Stimulated activated CD8-positive, alpha-beta memory T cell treated with anti-CD3 and anti-CD28 coated beads, Interleukin-4, amount 100 ng/mL, for 48 hours (primary cell): ENCODE data around the gene ATXN7.

Experiments
- DNase-seq: peaks from one replicate; pipeline ENCODE4 v3.0.0-alpha.2; 2020

The ATXN7 gene

GRCh38 chr3:63940389-63940757 is 76.7 kb downstream of the ATXN7 start:
- DNase-seq = no peak

- no peak for DNase-seq
Observed at GRCh38 chr3:63942528-63942927, 78.9 kb downstream of the ATXN7 start.

GRCh38 chr3:63943678-63944077 is 80.0 kb downstream of the ATXN7 start:
- no peak for DNase-seq

DNA sequence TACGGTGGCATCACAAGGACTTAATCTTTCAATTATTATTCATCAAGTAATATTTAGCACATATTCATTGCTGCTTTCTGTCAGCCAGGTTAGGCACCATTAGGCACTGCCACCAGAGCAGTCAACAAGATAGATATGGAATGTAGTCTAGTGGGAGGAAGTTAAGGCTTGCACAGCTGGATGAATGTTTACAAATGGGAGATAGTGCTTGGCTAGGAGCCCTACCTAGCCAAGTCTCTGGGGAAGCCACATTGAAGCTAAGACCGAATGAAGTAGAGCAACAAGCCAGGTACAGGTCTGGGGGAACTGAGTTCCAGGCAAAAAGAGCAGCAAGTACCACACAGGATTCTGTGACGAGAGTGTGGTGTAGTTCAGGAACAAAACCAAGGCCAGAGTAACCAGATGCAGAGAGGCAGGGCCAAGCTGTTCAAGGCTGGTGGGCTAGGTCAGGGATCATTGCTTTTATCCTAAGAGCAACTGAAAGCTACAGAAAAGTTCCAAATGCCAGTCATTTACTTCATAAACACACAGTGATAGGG is 82.0 kb downstream of the ATXN7 start:
- no peak for DNase-seq

- DNase-seq = no peak
Observed at GRCh38 chr3:63946753-63947152, 83.1 kb downstream of the ATXN7 start.

- no peak for DNase-seq
Observed at GRCh38 chr3:63947594-63947993, 83.9 kb downstream of the ATXN7 start.

DNA sequence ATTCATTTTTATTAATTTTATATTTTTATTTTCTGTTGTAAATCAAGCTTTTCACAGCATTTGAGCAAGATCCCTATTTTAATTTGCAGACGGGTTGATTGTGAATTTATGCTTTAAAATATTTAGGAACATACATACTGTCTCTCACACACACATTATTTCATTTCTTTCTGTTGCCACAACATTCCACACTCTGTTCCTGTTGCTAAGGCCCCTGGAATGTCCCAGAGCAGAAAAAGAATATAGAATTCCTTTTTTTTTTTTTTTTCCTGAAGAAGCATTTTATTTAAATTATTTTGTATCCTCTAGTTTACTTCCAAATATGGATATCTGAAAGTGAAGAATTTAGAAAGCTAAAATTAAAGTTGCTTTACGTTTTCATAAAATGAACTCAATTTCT is 85.3 kb downstream of the ATXN7 start:
- no peak for DNase-seq

DNA sequence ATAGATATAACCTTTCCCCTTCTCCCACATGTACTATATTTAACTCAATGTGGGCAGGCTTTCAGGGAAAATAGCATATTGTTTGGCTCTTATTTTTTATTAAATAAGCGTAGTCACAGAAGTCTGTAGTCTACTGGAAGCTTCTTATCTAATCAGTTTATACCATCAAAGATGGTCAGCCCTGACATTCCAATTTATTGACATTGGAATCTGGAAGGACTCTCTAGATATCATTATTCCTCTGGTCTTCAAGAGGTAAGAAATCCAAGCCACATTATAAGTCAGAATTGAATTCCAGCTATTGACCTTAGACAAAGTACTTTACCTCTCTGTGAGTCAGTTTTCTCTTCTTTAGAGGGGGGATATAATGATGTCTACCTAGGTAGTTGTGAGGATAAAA is 87.0 kb downstream of the ATXN7 start:
- no peak for DNase-seq

GRCh38 chr3:63951492-63952247 is 88.0 kb downstream of the ATXN7 start:
- DNase-seq = no peak

GRCh38 chr3:63952248-63952594 is 88.6 kb downstream of the ATXN7 start:
- DNase-seq = no peak

- no peak for DNase-seq
Observed at GRCh38 chr3:63954182-63954581, 90.5 kb downstream of the ATXN7 start.

- DNase-seq = no peak
Observed at GRCh38 chr3:63955036-63955650, 91.5 kb downstream of the ATXN7 start.

DNA sequence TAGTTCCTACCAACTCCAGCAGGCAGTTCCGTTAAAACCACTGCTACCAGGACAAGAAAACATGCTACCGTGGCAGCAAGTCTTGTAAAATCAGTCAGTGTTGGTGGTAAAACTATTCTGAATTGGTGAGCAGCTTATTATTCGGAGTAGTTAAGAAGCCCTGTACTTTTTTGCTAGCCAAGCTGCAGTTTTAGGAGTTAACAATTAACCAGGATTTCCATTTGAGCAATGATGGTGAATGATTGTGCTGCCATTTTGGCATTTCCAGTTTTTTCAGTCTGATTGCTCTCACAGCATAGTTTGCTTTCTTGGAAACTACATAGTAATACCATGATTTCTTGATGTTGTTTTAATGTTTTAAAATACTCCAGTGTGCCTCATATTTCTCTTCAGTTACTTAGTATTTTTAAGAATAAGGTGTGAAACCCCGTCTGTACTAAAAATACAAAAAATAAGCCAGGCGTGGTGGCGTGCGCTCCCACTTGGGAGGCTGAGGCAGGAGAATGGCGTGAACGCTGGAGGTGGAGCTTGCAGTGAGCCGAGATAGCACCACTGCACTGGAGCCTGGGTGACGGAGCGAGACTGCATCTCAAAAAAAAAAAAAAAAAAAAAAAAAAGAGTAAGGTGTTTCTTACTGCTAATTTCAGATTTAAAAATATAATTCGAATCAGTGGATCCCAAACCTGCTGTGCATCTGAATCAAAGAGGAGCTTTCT is 92.3 kb downstream of the ATXN7 start:
- DNase-seq = no peak

GRCh38 chr3:63959146-63959545 is 95.5 kb downstream of the ATXN7 start:
- DNase-seq = no peak

DNA sequence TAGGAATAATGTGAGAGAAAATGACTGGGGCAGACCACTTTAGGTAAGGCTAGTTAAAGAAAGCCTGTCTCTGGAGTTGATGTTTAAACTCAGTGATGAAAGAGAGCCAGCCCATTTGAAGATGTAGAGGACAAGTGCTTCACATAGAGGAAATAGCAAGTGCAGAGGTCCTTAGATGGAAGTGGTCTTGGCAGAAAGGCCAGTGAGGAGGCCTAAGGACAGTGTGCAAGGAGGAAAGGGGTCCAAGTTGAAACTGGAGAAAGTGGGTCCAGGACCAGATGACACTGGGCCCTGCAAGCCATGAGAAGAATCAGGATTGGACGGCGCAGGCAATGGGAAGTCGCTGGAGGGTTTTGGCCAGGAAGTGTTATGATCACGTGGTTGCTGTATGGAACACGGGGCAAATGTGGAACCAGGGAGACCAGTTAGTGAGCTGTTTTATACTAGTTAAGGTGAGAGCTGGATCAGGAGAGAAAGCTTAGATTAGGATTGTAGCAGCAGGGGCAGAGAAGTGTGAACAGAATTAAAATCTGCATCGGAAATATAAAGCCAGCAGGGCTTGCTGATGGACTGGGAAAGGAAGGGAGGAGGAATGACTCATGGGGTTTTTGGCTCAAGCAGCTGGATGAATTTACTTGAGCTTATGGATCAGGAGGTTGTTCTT is 96.5 kb downstream of the ATXN7 start:
- no peak for DNase-seq

DNA sequence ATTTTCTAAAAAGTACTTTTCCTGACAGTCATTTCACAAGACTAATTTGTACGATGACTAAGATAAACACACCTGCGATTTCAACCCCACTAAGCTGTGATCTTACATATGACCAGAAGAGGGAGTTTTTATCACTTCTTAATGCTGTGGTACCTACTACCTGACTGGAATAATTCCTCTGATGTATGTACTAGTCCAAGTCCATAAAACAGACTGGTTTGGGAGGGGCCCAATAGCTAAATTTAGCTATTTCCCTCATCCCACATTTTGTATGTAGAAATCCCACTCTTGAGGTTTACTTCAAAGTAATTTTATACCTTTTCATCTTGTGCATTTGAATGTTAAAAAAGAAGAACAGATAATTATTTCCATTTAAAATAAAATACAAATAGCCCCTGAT is 98.2 kb downstream of the ATXN7 start:
- no peak for DNase-seq

- no peak for DNase-seq
Observed at GRCh38 chr3:63963496-63963895, 99.8 kb downstream of the ATXN7 start.

GRCh38 chr3:63964681-63965485 is 101.2 kb downstream of the ATXN7 start:
- DNase-seq = no peak

DNA sequence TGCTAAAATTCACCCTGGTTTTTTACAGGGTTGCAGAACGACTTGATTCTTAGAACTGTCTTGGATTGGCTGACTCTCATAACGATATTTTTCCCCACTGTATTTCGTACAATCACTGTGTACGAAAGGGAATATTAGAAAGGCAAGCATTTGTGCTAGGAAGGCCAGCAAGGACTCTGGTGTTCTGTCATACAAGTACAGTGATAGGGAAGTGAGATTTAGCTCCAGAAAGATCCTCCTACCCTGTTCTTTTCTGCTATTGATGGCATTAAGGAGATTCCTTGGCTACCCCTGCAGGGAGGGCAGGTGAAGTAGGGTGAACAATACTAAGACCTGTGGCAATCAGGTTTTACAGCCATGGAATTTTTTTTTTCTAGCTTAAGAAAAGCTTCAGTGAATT is 102.3 kb downstream of the ATXN7 start:
- no peak for DNase-seq

DNA sequence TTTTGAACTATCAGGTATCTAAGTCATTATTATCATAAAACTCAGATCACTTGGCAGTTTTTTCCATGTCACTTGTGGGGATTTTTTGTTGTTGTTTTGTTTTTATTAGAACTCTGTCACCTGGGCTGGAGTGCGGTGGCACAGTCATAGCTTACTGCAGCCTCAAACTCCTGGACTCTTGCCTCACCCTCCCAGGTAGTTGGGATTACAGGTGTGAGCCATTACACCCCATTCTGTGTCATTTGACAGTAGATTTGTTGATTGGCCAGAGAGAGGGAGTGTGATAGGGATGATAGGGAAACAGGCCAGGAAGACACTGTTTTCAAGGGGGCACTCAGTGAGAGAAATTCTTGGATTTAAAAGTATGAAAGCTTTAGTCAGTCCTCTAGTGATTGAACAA is 103.2 kb downstream of the ATXN7 start:
- no peak for DNase-seq

- no peak for DNase-seq
Observed at GRCh38 chr3:63967675-63968611, 104.3 kb downstream of the ATXN7 start.
